Activated naive CD4-positive, alpha-beta T cell (primary cell): Measurements from ENCODE around the gene GRIN3B.
"Not testable (repeated sequence)": the region's sequence is repeated elsewhere in the genome, so short reads cannot be mapped to it uniquely, and the experiment has no call there.

Experiments used
- DNase-seq, 4 experiments: peaks; one replicate each; lab custom pipeline; 2025; lab: John Stamatoyannopoulos, UW

The GRIN3B gene

GRCh38 chr19:1019616-1019961, 19.4 kb downstream of the GRIN3B start:
- DNase-seq: no peak

DNA sequence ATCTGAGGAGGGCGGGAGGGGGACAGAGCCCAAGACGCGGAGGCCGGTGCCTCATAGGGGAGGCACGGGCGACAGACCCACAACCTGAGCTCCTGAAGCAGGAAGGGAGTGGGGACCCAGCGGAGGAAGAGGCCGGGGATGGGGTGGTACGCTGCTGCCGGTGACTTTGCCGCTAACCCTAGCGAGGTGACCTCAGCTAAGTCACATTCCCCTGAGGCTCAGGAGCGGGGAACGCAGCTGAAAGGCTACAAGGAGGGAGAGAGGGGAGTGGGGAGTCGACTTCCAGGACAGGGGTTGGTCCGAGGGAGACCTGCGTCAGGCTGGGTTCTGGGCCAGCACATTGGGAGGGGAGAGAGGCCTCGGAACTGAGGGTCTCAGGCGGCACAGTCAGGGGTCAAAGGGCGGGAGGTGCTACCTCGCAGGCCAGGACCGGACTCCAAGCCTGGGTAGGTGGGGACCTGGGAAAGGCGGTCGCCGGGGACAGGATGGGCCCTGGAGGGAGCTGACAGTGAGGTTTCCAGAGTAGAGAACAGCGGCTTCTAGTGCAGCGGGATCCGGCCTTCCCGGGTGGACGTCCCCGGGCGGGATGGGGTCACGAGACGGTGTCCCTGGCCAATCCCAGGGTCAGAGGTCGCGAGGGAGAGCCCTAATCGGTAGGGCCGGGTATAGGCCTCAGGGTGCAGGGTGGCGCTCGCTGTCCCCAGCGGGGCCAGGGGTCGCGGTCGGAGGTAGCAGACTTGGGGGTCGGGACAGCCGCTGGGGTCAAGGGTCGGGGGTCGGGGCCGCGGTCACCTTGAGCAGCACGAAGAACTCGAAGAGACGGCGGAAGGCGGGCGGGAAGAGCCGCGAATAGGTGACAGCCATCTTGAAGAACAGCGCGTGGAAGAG, 20.0 kb downstream of the GRIN3B start:
- no peak for DNase-seq

- DNase-seq: peak; percentile 91 to 98 (median 91)
These were observed 20.7 kb downstream of the GRIN3B start, which contains the start of gene TMEM259 for GRCh38 chr19:1020868-1021425. TMEM259 (minus strand) TSS chr19:1021123; CDS start chr19:1020996, 127 bp downstream.

GRCh38 chr19:1023883-1024188, 23.6 kb downstream of the GRIN3B start:
- not testable (repeated sequence) for DNase-seq

GRCh38 chr19:1025080-1025479, 24.9 kb downstream of the GRIN3B start:
- not testable (repeated sequence) for DNase-seq

DNA sequence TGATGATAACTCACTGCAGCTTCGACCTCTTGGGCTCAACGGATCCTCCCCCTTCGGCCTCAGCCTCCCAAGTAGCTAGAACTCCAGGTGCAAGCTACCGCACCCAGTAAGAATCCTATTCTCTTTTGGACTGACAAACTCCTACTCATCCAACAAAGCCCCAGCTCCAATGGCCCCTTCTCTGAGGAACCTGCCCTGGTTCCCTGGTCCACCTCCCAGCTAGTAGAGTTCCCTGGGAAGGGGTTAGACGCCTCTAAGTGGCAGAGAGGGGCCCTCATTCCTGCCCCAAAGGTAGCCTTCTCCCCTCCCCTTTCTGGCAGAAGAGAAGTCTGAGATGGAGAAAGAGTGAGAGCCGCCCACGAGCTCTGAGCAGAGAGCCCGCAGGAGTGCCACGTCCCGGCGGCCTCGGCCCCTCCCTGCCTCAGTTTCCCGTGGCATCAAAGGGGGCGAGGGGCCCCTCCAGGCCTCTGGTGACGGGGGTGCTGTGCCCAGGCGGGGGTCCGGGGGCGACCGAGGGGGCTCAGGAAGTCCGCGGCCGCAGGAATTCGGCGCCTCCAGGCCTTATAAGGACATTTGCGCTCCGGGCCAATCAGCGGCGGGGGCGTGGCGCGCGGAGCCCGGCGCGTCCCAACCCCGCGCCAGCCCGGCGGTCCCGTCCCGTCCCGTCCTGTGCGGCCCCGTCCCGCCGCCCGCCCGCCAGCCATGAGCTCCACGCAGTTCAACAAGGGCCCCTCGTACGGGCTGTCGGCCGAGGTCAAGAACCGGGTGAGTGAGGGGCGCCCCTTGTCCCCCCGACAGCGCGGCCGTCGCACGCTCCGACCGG, 26.0 kb downstream of the GRIN3B start, which contains the start of gene CNN2:
Gene CNN2 (plus strand): TSS at position 649 of the 823 bp plus-strand sequence. CDS start 54 bp downstream, at position 703.
- DNase-seq: peak in 3 of 4 experiments; percentile 14 to 51 (median 23)

DNA sequence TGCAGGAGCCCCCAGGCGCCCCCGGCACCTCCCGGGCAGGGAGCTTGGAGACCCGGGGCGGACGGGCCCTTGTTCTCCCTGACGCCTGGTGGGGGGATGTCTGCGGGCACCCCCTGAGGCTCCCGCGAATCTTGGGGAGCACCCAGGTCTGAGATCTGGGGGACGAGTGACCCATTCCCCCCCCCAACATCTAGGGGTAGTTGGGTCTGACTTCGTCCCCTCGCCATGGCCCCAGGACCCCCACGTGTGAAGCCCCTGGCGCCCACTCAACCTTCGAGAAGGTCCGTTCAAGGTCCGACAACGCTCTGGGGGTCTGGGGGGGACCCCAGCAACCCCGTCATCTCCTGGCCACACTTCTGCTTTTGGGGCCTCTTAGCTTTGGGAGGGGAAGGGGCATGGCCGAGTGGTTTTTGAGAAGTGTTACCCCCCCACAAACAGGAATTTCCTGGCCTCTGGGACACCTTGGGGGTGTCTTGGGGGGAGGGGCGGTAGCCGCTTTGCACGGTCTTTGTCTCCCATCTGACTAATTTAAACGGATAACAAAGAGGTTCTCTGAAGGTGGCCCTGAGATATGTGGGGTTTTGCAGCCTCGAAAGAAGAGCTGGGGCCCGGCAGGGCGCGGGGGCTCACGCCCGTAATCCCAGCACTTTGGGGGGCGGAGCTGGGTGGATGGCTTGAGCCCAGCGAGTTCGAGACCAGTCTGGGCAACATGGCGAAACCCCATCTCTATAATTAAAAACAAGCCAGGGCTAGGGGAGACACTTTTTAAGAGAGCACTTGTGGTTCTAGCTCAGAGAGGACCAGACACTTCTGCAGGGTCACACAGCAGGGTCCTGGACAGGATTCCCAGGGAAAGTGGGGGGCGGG, 26.8 kb downstream of the GRIN3B start:
- peak in 1 of 4 experiments; percentile 19 for DNase-seq

DNA sequence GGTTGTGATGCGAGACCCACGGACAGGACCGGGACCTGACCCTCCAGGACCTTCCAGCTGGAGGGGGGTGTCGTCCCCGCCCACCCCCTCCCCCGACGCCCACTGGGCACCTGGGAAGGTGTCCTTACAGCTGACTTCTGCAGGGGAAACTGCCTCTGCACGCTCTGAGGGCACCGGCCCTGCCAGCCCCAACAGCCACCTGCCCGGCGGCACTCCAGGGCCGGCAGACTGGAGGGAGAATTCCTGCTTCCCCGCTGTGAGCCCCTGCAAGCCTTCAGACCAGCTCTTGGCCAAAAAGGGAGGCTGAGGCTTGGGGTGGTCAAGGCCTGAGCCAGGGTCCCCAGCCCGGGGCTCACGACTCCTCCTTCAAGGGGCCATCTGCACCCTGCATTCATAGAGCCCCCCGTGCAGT, 27.4 kb downstream of the GRIN3B start:
- DNase-seq: no peak

DNA sequence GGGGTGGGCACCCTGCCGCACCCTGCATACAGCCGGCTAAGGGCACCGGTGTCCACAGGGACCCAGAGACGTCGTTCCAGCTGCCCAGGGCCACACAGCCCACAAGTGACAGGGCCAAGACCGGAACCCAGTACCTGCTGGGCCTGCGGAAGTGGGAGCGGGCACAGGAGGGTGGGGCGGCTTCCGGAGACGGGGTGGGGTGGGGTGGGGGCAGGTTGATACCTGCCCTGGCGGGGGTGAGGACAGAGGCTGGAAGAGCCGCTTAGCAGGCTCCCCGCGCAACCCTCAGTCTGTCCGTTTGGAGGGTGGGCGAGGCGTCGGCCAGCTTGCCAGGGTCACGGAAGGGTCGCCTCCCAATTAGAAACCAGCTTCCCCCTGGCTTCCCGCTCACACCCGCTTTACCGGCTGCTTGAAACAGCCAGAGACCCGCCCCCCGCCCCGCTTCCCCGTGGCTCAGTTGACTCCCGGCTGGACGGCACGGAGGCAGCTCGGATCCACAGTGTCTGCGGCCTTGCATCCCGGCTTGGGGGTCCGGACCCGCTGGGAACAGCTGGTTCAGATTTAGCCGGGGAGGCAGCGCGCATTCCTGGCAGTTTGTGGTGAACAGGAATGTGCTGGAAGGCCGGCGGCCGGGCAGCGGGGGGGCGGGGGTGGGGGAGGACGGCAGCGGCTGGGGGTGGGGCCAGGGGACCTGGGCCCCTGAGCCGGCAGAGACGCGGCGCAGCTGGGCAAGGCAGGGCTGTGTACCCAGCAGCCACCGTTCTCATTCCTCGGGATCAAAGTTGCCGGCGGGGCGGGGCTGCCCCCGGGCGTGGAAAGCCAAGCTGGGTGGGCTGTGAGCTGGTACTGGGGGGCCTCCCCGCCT, 28.1 kb downstream of the GRIN3B start:
- peak in 2 of 4 experiments; percentile 36 to 63 for DNase-seq

DNA sequence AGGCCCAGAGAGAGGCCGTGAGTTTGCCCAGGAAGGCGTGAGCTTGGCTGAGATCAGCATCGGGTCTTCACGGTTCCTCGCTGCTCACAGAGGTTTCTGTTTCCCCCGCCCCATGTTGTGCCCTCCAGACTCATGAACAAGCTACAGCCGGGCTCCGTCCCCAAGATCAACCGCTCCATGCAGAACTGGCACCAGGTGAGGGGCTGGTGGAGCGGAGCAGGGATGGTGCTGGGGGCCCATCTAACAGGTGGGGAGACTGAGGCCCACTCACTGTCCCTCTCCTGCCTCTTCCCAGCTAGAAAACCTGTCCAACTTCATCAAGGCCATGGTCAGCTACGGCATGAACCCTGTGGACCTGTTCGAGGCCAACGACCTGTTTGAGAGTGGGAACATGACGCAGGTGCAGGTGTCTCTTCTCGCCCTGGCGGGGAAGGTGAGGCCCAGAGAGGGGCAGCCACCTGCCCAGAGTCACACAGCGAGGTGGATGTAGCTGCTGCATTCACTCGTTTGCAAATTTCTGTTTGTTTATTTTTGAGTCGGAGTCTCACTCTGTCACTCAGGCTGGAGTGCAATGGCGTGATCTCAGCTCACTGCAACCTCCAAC, 32.1 kb downstream of the GRIN3B start:
- no peak for DNase-seq

- no peak for DNase-seq
These were observed 35.9 kb downstream of the GRIN3B start for GRCh38 chr19:1035998-1036621.

DNA sequence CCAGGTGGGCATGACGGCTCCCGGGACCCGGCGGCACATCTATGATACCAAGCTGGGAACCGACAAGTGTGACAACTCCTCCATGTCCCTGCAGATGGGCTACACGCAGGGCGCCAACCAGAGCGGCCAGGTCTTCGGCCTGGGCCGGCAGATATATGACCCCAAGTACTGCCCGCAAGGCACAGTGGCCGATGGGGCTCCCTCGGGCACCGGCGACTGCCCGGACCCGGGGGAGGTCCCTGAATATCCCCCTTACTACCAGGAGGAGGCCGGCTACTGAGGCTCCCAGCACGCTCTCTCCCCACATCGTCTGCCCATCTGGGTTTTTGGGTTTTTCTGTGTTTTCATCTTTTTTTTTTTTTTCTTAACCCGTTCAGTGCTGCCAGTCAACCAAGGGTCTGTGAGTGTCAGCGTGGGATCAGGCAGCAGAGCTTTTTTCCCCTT, 37.4 kb downstream of the GRIN3B start:
- no peak for DNase-seq

GRCh38 chr19:1038978-1039645, 38.9 kb downstream of the GRIN3B start:
- DNase-seq: no peak

DNA sequence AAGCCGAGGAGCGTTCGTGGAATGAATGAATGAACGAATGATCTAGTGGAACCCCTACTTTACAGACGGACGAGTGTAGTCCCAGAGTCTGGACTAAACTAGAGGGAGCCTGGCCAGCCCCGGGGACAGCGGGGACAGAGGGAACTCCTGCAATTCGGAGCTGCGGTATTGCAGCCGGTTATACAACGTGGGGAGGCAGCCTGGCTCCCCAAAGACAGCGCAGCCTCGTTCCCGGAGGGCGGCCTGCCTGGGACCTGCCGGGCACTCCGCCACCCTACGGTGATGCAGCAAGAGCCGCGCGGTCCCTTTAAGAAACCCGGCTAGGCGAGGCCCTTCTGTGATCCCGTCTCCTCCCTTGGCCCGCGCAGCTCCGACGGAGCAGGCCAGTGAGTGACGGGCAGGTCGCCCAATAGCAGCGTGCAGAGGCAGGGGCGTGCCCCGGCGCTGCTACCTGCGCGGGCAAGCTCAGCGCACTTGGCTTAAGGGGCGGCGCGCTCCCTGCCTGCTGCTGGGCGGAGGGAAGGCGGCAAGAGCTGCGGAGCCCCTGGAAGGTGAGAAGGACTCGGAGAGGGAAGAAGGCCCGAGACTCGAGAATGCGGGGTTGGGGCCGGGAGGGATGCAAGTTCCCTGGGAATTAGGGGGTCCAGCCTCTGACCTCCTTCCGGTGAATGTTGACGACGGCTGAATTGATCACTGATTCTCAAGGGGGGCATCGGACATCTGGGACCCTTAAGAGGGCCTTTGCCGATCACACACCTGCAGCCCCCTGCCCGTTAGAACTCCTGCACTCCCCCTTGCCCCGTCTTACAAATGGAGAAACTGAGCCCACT, 39.6 kb downstream of the GRIN3B start, which contains the start of gene ABCA7:
Gene ABCA7 (plus strand): TSS at position 462 of the 830 bp plus-strand sequence. CDS start 1,255 bp downstream, outside the sequence.
- peak; percentile 96 to 99 (median 99) for DNase-seq

GRCh38 chr19:1040476-1041271, 40.5 kb downstream of the GRIN3B start:
- DNase-seq: peak; percentile 54 to 84 (median 78)

DNA sequence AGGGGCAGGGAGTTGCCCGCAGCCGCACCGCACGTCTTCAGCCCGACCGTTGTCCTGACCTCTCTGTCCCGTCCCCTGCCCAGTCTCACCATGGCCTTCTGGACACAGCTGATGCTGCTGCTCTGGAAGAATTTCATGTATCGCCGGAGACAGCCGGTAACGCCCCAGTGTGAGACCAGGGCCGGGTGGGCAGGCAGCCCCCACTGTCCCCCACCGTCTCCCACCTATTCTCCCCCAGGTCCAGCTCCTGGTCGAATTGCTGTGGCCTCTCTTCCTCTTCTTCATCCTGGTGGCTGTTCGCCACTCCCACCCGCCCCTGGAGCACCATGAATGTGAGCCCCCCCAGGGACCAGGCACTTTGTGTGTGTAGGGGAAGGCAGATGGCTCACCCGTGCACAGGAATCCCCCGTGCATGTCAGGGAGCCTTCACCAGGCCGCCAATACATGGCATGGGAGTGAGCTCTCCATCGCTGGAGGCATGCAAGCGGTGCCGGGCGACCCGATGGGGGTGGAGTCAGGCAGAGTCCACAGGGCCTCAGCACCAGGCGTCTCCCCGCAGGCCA, 41.1 kb downstream of the GRIN3B start:
- DNase-seq: no peak
